Measurements from ENCODE around the gene RFT1.

- no peak for TF ChIP-seq POLR2A (IDR thresholded peaks at IDR 0.05; ENCODE audit: low read depth)
- TF ChIP-seq, protein P1, sequence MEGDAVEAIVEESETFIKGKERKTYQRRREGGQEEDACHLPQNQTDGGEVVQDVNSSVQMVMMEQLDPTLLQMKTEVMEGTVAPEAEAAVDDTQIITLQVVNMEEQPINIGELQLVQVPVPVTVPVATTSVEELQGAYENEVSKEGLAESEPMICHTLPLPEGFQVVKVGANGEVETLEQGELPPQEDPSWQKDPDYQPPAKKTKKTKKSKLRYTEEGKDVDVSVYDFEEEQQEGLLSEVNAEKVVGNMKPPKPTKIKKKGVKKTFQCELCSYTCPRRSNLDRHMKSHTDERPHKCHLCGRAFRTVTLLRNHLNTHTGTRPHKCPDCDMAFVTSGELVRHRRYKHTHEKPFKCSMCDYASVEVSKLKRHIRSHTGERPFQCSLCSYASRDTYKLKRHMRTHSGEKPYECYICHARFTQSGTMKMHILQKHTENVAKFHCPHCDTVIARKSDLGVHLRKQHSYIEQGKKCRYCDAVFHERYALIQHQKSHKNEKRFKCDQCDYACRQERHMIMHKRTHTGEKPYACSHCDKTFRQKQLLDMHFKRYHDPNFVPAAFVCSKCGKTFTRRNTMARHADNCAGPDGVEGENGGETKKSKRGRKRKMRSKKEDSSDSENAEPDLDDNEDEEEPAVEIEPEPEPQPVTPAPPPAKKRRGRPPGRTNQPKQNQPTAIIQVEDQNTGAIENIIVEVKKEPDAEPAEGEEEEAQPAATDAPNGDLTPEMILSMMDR (IDR thresholded peaks at IDR 0.05), result no peak
- TF ChIP-seq EP300 (IDR thresholded peaks at IDR 0.05), result no peak
- no peak for TF ChIP-seq POLR2AphosphoS5 (IDR thresholded peaks at IDR 0.05)
These were observed 25.5 kb downstream of the RFT1 start for GRCh38 chr3:53104762-53105161.

Data from esophagus muscularis mucosa (tissue), 4 donors.